Ramos (cell line): ENCODE data around the gene UBL7.

ENCODE experiments used
- in situ Hi-C: fragments of 300-500 bp; cut with MboI; formaldehyde crosslinking; loops from one replicate; pipeline ENCODE4 v1.14.3; 2022; ENCODE audit warnings: low sequenced_read_pairs; ENCODE audit not compliant: unreplicated experiment

UBL7 gene

DNA sequence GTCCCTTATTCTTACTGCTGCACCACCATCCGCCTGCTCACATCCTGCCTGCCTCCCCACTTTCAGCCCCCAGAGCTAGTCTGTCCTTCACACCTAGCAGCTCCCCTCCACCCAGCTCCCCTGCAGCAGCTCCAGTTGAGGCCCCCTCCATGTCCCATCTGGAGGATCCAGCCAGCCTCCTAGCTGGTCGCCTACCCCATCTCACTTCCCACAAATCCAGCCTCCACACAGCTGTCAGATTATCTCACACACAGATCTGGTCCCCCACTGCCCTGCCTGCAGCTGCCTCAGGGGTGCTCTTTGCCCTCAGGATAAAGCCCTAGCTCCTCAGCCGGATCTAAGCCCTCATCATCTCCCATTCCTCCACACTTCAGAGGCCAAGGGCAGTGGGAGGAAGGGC, 18.4 kb downstream of the UBL7 start:
- in situ Hi-C loops = no loop called here

DNA sequence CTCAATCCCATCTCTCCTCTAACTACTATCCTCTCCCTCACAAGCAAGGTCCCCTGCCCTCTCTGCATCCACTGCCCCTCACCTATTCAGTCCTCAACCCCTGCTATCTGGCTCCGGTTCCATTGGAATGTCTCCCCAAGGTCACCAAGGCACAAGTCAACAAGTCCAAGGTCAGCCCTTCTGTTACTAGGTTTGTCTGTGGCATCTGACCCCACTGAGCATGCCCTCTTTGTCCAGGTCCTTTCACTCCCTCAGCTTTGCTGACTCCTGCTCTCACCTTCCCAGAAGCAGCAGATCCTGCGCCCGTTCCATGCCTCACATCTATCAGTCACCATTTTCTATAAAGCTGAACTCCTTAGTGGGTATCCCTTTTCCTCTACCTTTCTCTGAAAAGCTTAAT, 18.9 kb downstream of the UBL7 start:
- in situ Hi-C loops = no loop called here

DNA sequence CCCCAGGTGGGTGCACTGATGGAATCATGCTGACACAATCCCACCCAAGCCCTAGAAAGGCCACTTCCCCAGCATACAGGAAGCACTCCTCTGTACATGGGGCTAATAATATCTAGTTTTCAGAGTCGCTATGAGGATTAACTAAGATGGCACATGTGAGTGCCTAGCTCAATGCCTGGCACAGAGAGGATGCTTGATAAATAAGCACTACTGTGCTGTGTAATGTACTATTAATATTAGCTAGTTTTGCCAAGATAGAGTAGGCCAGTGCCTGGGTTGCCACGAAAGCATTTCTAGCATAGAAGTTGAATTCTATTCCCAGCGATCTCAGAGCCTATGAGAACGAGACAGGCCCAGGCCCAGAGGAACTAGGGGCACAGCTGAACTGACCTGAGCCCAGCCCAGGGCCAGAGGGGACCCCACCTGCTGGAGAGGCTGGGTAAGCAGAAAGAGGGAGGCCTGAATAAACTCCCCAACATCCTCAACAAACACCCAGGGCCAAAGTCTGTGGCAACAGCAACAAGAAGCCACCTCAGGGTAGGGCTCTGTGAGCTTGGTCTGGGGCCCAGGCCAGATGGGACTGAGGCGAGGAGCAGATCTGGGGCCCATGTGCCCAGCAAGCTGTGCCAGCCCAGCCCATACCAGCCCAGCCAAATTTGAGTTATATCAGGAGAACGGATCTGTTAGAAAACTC, 19.6 kb downstream of the UBL7 start:
- in situ Hi-C loops = no loop called here

DNA sequence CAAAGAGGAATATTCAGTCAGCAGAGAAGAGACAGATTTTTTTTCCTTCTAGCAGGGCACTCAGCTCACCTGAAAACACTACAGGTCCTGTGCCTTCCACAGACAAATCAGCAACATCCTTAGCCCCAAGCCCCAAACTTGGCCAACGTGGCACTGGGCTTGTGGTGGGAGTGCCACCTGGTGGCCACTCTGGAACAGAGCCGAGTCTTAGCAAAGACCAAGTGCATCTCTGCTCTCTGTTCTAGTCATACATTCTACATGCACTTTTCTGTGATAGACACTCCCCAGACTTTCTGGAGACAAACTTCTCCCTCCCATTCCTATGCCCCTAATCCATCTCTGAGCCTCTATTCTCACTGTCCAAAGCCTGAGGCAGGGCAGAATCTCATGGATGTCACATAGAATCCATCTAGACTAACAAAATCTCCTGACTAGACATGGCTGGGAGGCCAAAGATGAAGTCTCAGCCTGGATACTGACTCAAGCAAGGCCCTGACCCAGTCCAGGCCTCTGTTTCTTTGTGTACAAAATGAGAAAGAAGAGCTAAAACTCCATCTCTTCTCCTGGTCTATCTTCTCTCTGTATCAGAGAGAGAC, 22.1 kb downstream of the UBL7 start:
- in situ Hi-C loops = loop anchor here (5.0 kb wide), 1 partner anchor 57 kb away; no protein-coding TSS in a partner anchor

DNA sequence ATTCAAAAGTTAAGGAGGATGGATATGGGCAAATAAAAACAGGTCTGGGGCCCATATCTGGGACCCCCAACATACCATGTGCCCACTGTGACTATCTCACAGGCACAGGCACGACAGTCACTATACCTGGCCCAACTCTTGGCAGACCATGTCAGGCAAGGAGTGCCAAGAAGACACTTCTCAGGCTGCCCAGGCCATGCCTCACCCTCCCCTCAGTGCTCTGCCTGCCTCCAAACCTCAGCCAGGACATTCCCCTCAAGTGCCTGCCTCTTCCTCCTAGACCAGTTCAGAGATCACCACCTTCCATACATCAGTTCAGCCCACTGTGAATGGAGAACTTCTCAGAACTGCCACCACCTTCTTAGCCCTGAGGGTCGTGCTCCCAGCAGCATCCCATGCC, 22.8 kb downstream of the UBL7 start:
- in situ Hi-C loops = loop anchor here (5.0 kb wide), 1 partner anchor 56 kb away; no protein-coding TSS in a partner anchor

DNA sequence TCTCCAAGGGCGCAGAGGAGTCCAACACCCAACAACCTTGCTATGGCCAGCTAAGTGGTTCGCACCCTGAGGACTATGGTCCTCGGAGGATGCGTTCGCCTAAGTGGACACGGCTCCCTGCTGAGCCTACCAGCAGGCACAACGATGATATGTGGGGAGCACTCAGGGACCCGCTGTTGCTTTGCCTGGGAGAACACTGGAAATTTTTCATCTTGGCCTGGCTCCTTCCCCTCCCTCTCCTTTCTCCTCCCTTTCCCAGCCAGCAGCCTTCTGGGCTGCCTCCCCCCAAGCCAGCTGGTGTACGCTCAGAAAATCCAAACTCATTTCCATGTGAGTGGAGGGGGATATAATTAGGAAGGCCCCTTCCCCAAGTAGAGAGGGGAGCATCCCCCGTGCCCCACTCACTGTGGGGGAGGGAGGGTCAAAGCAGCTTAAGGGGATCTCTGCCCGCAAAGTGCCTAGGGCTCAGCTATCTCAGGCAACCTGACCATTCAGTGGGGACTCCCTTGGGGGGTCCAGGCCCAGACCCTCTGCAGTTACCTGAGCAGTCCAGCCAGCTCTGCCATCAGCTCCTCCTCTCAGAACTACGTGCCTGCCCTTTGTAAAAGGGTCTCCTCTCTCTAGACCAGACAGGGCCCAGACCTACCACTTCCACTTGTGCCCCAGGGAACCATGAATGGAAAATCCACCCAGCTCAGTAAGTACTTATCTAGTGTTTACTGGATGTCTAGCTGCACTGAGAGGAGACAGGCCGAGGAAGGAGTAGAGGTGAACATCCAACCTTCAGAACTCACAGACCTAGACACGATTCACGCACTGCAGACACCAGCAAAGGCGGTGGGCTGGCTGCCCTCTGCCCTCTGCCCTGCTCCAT, 26.5 kb downstream of the UBL7 start:
- in situ Hi-C loops = loop anchor here (5.0 kb wide), 1 partner anchor 52 kb away; no protein-coding TSS in a partner anchor

DNA sequence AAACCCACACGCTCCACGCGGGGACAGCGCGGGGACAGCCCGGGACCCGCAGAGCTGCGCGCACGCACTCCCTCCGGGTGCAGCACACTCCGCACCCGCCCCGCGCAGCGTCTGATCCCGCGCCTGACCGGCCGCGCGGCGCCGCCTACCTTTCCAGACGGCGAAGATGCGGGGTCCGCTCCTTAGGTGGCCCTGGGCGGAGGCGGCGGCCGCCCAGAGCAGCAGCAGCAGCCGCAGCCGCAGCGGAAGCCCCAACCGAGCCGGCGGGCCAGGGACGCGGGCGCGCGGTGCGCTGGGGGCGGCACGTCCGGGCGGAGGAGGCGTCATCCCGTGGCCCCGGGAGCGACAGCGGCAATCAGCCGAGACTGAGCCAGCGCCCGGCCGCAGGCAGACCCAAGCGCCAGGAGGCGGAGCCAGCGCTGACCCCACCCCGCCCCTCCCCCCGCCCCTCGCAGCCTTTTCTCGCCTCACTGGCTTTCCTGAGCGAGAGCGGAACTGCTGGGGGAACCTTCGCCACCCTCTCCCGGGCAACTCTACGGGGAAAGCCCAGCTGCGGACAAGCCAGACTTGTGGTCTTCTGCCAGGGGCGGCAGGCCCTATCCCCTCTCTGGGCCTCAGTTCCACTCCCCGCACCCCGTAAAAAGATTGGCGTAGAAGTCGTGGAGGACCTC, 27.2 kb downstream of the UBL7 start, which contains the start of gene SEMA7A:
SEMA7A (minus strand) TSS at position 367 of the 671 bp plus-strand sequence; CDS start at position 327, 40 bp downstream.
- in situ Hi-C loops = no loop called here

DNA sequence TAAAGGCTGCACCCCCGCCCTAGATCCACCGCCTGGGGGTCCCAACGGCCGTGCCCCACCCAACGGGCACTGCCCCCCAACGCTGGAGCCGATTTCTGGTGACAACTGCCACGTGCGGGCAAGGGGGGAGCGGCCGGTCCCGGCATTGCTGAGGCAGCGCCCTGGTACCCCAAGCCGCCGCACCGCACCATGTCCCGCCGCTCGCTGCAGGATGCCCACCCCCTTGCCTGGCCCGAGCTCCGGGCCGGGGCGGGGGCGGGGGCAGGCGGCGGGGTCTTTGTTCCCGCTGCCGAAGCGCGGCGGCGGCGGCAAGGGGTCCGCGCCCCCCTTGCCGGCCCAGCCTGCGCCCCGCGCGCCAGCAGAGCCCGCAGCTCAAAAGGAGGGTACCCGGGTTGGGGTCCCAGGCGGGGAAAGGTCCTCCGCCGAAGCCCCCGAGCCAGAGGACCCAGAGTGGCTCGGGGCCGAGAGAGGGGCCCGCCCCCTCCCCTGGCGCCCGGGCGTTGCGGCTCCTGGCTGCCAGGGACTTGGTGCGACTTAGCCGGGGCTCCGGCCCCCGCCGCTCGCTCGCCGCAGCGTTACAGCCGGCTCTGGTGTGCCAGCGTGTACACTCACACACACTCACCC, 27.9 kb downstream of the UBL7 start:
- in situ Hi-C loops = no loop called here

DNA sequence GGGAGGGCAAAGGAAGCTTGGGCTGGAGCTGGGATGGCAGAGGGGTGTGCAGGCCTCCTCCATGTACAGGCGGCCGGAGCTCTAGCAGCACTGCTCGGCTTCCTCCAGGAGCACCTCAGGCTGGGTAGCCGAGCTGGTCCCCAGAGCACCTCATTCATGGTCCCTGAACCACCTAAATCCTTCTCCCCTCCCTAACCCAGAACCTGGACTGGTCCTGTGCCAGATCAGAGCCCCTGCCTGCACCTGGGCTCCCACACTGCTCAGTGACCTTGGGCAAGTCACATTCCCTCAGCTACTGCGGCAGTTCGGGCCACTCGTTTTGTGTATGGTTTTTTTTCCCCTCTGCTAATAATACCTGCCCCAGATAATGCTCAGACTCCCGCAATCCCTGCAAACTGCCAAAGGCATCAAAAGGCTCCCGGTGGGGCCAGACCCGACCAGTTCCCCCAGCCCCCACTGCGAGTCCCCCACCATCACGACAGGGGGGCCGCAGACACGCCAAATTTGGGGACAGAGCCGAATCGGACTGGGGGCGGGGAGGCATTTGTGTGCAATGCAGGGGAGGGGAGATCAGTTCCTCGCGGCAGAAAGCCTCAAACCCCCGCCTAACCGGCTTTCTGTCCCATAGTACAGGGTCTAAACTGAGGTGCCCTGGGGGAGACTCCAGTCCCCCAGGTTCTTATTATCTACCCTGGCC, 28.5 kb downstream of the UBL7 start:
- in situ Hi-C loops = no loop called here

DNA sequence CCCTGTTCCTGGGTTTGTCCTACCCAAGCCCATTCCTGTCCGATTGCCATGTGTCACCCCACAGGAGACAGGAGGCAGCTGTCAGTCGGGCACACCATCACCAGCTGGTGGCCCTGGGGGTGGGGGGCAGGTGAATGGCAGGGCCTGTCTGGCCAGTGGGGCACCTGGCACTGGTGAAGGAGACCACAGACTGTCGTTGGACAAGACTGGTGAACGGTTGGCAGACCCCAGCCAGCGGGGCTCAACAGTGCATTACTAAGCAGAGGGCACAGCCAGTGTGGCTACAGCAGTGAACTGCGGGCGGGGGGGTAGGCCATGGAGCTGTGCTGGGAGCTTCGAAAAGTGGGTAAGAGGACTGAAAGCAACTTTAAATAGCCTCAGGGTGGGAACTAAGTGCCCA, 29.3 kb downstream of the UBL7 start:
- in situ Hi-C loops = no loop called here

DNA sequence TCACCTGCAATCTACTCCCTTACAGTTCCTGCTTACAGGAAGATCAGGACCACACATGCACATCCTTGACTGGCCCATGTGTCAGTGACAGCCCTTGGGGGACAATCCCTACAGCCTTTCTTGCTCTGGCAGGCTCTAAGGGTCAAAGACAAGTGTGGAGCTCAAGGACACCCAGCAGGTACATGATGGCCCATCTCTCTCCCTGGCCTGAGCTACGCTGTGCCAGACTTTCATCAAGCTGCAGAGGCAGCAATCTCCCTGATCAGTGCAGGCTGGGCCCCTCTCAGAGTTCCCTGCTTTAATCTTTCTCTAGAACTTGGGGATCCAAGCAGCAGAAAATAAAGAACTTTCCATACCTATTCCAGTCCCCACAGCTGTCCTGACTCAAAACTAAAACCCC, 29.8 kb downstream of the UBL7 start:
- in situ Hi-C loops = no loop called here

DNA sequence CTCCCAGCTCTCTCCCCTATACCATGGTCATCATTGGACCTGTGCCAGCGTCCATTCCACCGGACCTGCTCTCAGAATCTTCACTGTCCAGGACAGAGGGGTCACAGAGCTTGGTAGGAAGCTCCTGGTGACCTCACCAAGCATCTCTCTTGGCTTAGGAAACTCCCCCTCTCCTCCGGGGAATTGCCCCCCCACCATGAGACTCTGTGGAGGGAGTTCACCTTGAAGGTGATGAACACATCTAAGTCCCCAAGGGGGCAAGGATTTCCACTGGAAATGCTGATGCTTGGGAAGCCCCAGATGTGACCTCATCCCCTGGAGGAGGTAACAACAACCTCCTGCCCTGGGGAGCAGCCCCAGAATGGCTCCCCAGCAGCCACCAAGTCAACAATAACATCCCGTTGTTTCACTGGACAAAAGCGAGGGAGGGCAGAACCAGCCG, 30.4 kb downstream of the UBL7 start:
- in situ Hi-C loops = no loop called here

DNA sequence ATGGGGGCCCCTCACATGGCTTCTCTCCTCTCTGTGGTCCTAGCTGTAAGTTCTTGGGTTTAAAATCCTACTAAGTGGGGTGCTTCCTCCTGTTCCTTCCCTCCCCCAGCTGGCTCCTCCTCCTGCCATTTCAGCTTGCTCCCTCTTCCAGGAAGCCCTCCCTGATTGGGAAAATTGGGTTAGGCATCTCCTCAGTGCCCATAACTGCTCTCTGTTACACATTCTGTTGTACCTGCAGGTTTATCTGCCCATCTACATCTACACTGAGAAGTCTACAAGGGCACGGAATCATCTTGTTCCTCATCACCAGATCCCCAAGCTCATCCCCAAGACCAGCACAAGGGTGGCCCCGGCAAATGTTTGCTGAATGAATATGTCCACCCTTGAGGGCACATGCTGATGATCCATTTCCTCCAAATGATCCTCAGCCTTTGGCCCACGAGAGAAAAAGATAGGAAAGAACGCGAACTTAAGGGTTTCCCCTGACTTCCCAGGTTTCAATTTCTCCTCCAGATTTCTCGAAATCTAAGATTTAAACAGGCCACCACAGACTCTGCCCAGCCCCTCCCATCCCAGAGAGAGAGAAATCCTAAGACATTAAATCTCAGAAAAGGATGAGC, 31.1 kb downstream of the UBL7 start:
- in situ Hi-C loops = no loop called here

DNA sequence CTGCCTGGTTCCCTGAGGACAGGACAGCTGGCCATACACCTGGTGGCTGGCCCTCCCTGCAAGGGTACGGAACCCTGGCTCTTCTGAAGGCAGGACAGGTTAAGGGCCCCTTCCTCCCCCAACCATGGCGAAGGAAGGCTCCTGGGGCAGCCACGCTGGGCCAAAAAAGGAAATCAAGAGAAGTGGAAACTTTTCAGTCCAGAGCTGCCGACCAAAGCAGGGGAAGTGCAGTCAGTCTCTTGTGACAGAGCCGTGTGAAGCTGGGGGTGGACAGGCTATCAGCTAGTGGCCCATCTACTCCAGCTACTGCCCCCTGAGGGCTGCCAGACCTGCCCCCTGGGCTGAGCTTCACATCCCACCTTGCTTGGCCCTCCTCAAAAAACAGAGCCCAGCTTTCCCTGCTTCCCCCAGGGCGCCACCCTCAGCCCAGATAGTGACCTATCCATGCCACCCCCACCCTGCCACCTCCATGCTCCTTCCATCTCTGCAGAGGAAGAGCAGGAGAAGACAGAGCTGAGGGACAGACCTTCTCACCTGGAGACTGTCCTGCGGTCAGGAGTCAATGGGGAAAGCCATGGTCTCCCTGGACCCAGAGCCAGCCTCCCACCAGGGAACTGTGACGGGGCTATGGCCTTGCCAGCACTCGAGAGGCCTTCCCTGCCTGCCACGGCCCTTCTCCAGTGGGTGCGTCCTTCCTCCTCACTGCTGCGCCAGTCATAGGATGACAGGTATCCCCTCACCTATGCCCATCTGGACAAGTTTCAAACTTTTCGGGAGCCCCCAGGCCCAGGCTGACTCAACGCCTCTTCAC, 31.8 kb downstream of the UBL7 start:
- in situ Hi-C loops = no loop called here

DNA sequence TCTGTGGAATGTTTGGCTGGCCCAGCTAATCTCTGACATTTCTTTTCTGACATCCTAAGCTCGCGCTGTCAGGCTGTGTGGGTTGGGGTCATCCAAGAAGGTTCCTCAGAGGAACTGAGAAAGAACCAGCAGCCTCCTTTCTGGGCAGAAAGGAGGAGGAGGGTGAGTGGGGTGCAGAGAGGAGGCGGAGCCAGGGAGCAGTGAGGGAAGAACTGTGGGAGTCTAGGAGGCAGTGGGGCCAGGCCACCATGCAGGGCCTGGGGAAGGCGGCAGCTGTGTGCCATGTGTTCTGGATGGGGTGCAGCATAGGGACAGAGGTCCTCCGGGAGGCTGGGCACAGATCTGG, 32.5 kb downstream of the UBL7 start:
- in situ Hi-C loops = no loop called here

DNA sequence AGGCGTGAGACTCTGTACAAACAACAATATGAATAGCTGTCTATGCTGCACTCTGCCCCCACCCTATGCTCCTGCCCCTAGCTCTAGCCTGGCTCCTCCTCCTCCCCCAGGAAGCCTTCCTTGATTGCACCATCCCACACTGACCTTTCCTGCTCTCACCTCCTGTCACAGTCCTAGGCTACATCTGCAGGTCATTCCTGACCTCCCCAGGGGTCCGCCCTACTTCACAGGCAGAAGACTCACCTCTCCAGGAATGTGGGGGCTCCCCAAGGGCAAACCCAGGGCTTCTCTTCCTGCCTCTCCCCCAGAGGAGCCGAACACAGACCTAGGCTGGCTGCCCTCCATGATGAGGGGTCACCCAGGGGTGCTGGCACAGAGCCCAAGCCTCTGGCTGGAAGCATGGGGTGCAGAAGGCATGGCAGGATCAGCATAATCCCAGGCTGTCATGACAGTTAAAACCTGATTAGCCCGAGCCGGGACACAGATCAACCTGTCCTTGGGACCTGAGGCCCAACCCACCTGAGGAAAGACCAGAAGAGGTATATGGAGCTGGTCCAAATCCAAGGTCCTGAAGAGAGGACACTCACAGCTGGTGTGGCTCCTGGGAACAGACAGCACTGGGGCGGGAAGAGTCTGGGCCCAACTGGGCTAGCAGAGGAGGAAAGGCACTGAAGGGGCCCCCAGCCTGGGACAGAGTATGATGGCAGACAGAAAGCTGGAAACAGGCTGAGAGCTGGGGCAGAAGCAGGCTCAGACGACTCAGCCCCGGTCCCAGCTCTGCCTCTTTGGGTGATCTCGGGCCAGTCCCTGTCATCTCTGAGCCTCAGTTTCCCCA, 33.1 kb downstream of the UBL7 start:
- in situ Hi-C loops = no loop called here
